Smooth muscle cell of the brain vasculature (primary cell): ENCODE measurements around the gene B3GALT5.

Experiments
- DNase-seq: peaks from one replicate; pipeline ENCODE4 v3.0.0-alpha.2; 2012; ENCODE audit warnings: low read depth, low spot score

The B3GALT5 gene

GRCh38 chr21:39696196-39696595 lies 83.5 kb downstream of the B3GALT5 start:
- DNase-seq = no peak

GRCh38 chr21:39696618-39697017 lies 83.9 kb downstream of the B3GALT5 start:
- no peak for DNase-seq

- no peak for DNase-seq
Measured at GRCh38 chr21:39700318-39700717, 87.6 kb downstream of the B3GALT5 start.

- DNase-seq = no peak
Measured at GRCh38 chr21:39703578-39703977, 90.8 kb downstream of the B3GALT5 start.

GRCh38 chr21:39705849-39706248 lies 93.1 kb downstream of the B3GALT5 start:
- no peak for DNase-seq

GRCh38 chr21:39707316-39707715 lies 94.6 kb downstream of the B3GALT5 start:
- no peak for DNase-seq

GRCh38 chr21:39710866-39711265 lies 98.1 kb downstream of the B3GALT5 start:
- no peak for DNase-seq

GRCh38 chr21:39712273-39712672 lies 99.5 kb downstream of the B3GALT5 start:
- no peak for DNase-seq

- no peak for DNase-seq
Measured at GRCh38 chr21:39712976-39713375, 100.2 kb downstream of the B3GALT5 start.

- no peak for DNase-seq
Measured at GRCh38 chr21:39713905-39714304, 101.2 kb downstream of the B3GALT5 start.

GRCh38 chr21:39714331-39714730 lies 101.6 kb downstream of the B3GALT5 start:
- no peak for DNase-seq

- DNase-seq = peak; percentile 4
Measured at GRCh38 chr21:39715804-39716397, 103.2 kb downstream of the B3GALT5 start.

GRCh38 chr21:39720126-39720778 lies 107.5 kb downstream of the B3GALT5 start:
- no peak for DNase-seq

GRCh38 chr21:39721885-39722284 lies 109.1 kb downstream of the B3GALT5 start:
- no peak for DNase-seq
